HUES6 (cell line): Measurements from ENCODE around the gene ZNF358.

ENCODE experiments used
- H3K27ac ChIP-seq: 2 replicates; pipeline ENCODE4 v1.7.0; 2013; ENCODE audit warnings: low read depth, mild to moderate bottlenecking, low read length, inconsistent platforms
- H3K27me3 ChIP-seq: 2 replicates; pipeline ENCODE4 v1.6.1; 2013; ENCODE audit warnings: low read length; ENCODE audit not compliant: control insufficient read depth, insufficient read depth
- H3K36me3 ChIP-seq: 2 replicates; pipeline ENCODE4 v1.6.1; 2013; ENCODE audit warnings: low read length; ENCODE audit not compliant: control insufficient read depth, insufficient read depth
- H3K4me1 ChIP-seq: 2 replicates; pipeline ENCODE4 v1.6.1; 2013; ENCODE audit warnings: low read length; ENCODE audit not compliant: control insufficient read depth, insufficient read depth
- H3K4me3 ChIP-seq: 2 replicates; pipeline ENCODE4 v1.5.1; 2013; ENCODE audit warnings: low read depth, low read length
- H3K9ac ChIP-seq: one replicate; pipeline ENCODE4 v1.6.1; 2013; ENCODE audit warnings: mild to moderate bottlenecking, low read length
- H3K9me3 ChIP-seq: 2 replicates; pipeline ENCODE4 v1.6.1; 2013; ENCODE audit warnings: low read depth, low read length; ENCODE audit not compliant: control insufficient read depth, insufficient read depth

Gene ZNF358

DNA sequence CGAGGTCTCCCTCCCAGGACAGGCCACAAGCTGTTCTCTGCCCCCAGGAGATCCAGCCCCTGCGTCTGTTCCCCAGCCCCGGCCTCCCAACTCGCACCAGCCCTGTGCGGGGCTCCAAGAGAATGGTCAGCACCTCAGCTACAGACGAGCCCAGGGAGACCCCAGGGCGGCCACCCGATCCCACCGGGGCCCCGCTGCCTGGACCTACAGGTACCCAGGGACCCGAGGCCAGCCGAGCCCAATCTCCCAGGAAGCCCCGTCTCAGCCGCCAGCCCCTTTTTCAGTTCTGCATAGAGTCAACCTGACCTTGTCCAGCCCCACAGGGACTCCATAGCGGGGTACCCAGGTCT, 25.5 kb downstream of the ZNF358 start:
- Histone ChIP-seq H3K9ac (no peak overlapping the region), H3K4me3 (no peak overlapping the region), H3K4me1 (no peaks in the 10 kb centered on the region)

DNA sequence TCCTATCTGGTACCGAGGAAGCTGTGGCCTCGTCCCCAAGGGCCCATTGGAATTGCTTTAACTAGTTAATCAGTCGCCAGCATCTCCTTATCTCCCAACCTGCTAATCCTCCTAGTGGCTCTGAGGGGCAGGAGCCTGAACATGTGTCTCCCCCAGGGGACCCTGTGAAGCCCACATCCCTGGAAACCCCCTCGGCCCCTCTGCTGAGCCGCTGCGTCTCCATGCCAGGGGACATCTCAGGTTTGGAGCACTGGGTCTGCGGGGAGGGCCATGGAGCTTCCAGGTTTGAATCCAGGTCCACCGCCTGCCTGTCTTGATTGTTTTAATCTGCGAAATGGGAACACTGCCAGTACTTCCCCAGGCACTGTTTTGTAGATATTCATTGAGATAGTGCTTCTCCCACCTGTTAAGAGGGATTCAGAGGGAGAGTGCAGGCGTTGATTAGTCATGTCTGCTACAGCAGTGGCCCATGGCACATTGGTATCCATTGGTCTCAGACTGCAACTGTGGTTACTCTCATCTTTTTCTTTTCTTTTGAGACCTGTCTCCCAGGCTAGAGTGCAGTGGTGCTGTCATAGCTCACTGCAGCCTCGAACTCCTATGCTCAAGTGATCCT, 26.0 kb downstream of the ZNF358 start:
- no peaks in the 10 kb centered on the region for H3K27me3 ChIP-seq

More for the DNA sequence above, 25.5 kb downstream of the ZNF358 start:
- no peaks in the 10 kb centered on the region for H3K9me3 ChIP-seq
- H3K36me3 ChIP-seq, result peaks cover 42% of the 10 kb centered on the region
- no peaks in the 10 kb centered on the region for H3K27me3 ChIP-seq
- H3K27ac ChIP-seq, result no peak overlapping the region

DNA sequence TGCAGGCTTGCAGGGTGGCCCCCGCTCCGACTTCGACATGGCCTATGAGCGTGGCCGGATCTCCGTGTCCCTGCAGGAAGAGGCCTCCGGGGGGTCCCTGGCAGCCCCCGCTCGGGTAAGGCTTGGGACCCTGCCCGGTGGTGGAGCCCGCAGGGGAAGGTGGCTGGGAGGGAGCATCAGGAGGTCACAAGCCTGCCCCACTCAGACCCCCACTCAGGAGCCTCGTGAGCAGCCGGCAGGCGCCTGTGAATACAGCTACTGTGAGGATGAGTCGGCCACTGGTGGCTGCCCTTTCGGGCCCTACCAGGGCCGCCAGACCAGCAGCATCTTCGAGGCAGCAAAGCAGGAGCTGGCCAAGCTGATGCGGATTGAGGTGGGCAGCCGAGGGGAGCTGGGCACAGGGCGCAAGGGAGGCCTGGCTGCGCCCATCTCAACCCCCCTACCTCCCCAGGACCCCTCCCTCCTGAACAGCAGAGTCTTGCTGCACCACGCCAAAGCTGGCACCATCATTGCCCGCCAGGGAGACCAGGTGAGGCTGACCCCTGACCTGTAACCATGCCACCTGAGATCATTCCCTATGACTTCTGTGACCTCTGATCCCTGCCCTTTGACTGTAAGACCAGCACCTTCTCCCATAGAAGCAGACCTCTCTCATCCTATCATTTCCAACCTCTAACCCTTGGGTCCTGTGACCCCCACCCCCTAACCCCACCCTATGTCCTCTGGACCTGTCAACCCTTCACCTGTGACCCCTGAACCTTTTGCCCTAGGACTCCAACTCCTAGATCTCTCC, 26.8 kb downstream of the ZNF358 start:
- Histone ChIP-seq H3K27ac (no peak overlapping the region), H3K36me3 (peaks cover 35% of the 10 kb centered on the region), H3K9me3 (no peaks in the 10 kb centered on the region), H3K4me1 (no peaks in the 10 kb centered on the region), H3K27me3 (no peaks in the 10 kb centered on the region), H3K4me3 (no peak overlapping the region), H3K9ac (no peak overlapping the region)

More for the DNA sequence above, 26.0 kb downstream of the ZNF358 start:
- Histone ChIP-seq H3K9me3 (no peaks in the 10 kb centered on the region), H3K4me1 (no peaks in the 10 kb centered on the region), H3K36me3 (peaks cover 40% of the 10 kb centered on the region), H3K27ac (no peak overlapping the region), H3K4me3 (no peak overlapping the region), H3K9ac (no peak overlapping the region)

DNA sequence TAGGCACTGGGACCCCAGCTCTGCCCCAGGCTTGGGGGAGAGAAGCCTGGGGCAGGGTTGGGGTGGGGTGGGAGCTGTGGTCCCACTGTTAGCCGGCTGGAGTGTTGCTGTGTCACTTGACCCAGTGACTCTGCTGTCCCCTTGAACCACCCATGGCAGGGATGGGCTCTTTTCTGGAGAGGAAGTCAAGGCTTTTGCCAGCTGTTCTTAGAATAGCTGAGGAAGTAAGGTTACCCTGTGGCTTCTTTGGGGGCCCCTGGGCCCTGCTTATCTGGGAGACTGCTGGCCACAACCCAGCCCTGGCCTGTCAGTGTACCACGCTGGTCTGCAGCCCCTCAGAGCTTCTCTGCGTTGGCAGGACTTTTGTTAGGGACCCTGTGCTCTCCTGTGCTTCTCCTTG, 28.7 kb downstream of the ZNF358 start:
- peaks cover 31% of the 10 kb centered on the region for H3K36me3 ChIP-seq
- H3K9me3 ChIP-seq, result no peaks in the 10 kb centered on the region
- H3K4me1 ChIP-seq, result no peaks in the 10 kb centered on the region
- no peak overlapping the region for H3K27ac ChIP-seq
- H3K9ac ChIP-seq, result no peak overlapping the region
- no peaks in the 10 kb centered on the region for H3K27me3 ChIP-seq
- H3K4me3 ChIP-seq, result no peak overlapping the region

DNA sequence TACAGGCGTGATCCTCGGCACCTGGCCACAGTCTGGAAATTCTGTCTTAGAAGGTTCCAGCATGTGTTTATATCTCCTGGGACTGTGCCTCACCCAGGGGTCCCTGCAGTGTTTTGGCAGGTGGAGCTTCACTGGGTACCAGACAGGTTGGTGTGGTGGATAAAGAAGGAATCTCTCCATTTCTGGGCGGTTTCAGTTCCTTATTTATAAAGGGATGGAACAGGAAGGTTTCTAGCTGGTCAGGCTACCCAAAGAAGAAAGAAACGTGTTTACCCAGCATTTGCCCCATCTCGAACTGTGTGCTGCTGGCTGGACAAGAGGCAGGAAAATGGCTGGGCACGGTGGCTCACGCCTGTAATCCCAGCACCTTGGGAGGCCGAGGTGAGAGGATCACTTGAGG, 29.4 kb downstream of the ZNF358 start:
- H3K27ac ChIP-seq, result no peak overlapping the region
- no peak overlapping the region for H3K4me3 ChIP-seq
- H3K4me1 ChIP-seq, result no peaks in the 10 kb centered on the region
- H3K27me3 ChIP-seq, result no peaks in the 10 kb centered on the region
- H3K9ac ChIP-seq, result no peak overlapping the region
- H3K9me3 ChIP-seq, result no peaks in the 10 kb centered on the region
- peaks cover 32% of the 10 kb centered on the region for H3K36me3 ChIP-seq

DNA sequence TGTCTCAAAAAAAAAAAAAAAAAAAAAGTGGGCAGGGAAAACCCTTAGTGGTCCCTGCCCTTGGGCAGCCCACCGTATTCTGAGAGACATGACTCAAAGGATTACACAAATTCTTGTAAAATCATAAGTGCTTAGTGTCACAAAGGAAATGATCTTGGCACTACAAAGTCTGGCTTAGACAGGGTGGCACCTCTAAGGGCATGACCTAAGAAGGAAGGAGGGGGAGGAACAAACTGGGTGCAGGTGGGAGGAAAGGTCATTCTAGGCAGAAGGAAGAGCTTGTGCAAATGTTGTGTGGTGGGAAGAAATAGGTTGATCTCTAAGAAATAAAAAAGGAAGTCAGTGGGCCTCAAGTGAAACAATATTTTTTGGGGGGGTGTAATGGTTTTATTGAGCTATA, 30.0 kb downstream of the ZNF358 start:
- Histone ChIP-seq H3K27me3 (no peaks in the 10 kb centered on the region), H3K27ac (no peak overlapping the region), H3K9ac (no peak overlapping the region), H3K4me1 (peaks cover 4% of the 10 kb centered on the region; the same call in 1 of the 2 replicates), H3K36me3 (peaks cover 29% of the 10 kb centered on the region), H3K4me3 (no peak overlapping the region), H3K9me3 (no peaks in the 10 kb centered on the region)

DNA sequence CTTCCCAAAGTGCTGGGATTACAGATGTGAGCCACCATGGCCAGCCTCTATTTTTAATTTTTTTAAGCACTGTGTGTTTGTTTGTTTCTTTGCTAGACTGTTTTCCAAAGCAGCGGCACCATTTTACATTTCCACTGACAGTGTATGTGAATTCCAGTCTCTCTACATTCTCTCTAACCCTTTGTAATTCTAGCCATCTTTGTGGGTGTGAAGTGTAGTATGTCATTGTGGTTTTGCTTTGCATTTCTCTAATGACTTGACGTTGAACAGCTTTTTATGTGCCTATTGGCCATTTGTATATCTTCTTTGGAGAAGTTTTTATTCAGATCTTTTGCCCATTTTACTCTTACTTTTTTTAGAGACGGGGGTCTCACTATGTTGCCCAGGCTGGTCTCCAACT, 31.3 kb downstream of the ZNF358 start:
- H3K4me1 ChIP-seq, result peaks cover 4% of the 10 kb centered on the region; the same call in 1 of the 2 replicates
- H3K27ac ChIP-seq, result no peak overlapping the region
- no peaks in the 10 kb centered on the region for H3K27me3 ChIP-seq
- H3K9me3 ChIP-seq, result no peaks in the 10 kb centered on the region
- no peak overlapping the region for H3K4me3 ChIP-seq
- H3K36me3 ChIP-seq, result peaks cover 23% of the 10 kb centered on the region
- H3K9ac ChIP-seq, result no peak overlapping the region

DNA sequence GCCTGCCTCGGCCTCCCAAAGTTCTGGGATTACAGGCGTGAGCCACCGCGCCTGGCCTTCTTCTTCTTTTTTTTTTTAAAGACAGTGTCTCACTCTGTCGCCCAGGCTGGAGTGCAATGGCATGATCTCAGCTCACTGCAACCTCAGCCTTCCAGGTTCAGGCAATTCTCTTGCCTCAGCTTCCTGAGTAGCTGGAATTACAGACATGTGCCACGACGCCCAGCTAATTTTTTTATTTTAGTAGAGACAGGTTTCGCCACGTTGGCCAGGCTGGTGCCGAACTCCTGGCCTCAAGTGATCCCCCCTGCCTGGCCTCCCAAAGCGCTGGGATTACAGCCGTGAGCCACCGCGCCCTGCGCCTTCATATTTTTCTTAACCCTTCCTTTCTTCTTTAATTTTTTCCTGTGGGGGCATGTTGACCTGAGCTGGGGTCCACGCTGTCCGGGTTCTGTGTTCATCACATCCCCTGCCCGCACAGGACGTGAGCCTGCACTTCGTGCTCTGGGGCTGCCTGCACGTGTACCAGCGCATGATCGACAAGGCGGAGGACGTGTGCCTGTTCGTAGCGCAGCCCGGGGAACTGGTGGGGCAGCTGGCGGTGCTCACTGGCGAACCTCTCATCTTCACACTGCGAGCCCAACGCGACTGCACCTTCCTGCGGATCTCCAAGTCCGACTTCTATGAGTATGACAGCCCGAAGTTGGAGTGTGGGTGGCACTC, 33.7 kb downstream of the ZNF358 start:
- Histone ChIP-seq H3K4me1 (peaks cover 8% of the 10 kb centered on the region), H3K27me3 (no peaks in the 10 kb centered on the region), H3K9me3 (no peaks in the 10 kb centered on the region), H3K4me3 (no peak overlapping the region), H3K9ac (no peak overlapping the region), H3K27ac (no peak overlapping the region), H3K36me3 (peaks cover 8% of the 10 kb centered on the region)

DNA sequence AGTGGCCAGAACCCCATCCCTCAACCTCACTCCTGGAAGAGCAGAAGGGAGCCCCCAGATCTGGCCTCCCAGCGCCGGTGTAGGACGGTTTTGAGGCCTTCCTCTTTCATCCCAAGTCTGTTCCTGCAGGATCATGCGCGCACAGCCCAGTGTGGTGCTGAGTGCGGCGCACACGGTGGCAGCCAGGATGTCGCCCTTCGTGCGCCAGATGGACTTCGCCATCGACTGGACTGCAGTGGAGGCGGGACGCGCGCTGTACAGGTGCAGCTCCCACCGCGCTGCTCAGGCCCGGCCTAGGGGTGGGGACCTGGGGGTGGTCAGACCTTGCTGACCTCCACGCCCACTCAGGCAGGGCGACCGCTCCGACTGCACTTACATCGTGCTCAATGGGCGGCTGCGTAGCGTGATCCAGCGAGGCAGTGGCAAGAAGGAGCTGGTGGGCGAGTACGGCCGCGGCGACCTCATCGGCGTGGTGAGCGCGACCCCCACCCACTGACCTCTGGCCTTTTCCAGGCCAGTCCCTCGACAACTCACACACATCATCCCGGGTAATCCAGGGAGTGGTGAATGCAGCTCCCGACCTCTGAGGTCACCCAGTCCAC, 34.4 kb downstream of the ZNF358 start:
- H3K9me3 ChIP-seq, result no peaks in the 10 kb centered on the region
- H3K9ac ChIP-seq, result no peak overlapping the region
- H3K4me1 ChIP-seq, result peaks cover 10% of the 10 kb centered on the region
- H3K36me3 ChIP-seq, result peaks cover 8% of the 10 kb centered on the region
- no peaks in the 10 kb centered on the region for H3K27me3 ChIP-seq
- peak overlapping the region; percentile 46 for H3K4me3 ChIP-seq
- no peak overlapping the region for H3K27ac ChIP-seq

DNA sequence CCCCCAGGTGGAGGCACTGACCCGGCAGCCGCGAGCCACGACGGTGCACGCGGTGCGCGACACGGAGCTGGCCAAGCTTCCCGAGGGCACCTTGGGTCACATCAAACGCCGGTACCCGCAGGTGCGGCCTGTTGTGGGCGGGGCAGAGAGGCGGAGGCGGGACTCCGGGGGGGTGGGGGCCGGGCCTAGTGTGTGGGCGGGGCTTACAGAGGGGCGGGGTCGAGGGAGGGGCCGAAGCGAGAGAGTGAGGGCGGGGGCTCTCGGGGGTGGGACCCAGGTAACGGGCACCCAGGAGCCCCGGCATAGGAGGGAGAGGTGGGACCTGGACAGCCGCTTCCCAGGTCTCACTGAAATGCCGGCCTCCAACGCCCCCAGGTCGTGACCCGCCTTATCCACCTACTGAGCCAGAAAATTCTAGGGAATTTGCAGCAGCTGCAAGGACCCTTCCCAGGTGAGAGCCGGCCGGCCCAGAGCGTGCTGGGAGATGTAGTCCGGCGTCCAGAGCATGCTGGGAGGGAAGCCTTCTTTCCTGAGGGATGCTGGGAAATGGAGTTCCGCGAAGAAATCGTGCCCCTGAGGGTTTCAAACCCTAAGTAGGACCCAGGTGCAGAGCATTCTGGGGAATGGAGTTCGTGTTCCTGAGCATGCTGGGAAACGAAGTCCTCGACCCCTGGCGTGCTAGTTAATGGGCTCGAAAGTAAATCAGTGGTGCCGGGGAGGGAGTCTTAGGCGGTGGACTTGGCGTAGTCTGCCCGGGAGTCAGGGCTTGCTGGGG, 35.3 kb downstream of the ZNF358 start:
- no peaks in the 10 kb centered on the region for H3K9me3 ChIP-seq
- H3K27me3 ChIP-seq, result no peaks in the 10 kb centered on the region
- H3K9ac ChIP-seq, result no peak overlapping the region
- peak overlapping the region; percentile 65 for H3K4me3 ChIP-seq
- H3K4me1 ChIP-seq, result peaks cover 10% of the 10 kb centered on the region
- H3K27ac ChIP-seq, result no peak overlapping the region
- peaks cover 9% of the 10 kb centered on the region for H3K36me3 ChIP-seq
